CMK (cell line): Measurements from ENCODE around the gene TSACC.

Experiments
- DNase-seq: peaks from one replicate; pipeline ENCODE4 v3.0.0-alpha.2; 2010; ENCODE audit warnings: low read depth

Gene TSACC

DNA sequence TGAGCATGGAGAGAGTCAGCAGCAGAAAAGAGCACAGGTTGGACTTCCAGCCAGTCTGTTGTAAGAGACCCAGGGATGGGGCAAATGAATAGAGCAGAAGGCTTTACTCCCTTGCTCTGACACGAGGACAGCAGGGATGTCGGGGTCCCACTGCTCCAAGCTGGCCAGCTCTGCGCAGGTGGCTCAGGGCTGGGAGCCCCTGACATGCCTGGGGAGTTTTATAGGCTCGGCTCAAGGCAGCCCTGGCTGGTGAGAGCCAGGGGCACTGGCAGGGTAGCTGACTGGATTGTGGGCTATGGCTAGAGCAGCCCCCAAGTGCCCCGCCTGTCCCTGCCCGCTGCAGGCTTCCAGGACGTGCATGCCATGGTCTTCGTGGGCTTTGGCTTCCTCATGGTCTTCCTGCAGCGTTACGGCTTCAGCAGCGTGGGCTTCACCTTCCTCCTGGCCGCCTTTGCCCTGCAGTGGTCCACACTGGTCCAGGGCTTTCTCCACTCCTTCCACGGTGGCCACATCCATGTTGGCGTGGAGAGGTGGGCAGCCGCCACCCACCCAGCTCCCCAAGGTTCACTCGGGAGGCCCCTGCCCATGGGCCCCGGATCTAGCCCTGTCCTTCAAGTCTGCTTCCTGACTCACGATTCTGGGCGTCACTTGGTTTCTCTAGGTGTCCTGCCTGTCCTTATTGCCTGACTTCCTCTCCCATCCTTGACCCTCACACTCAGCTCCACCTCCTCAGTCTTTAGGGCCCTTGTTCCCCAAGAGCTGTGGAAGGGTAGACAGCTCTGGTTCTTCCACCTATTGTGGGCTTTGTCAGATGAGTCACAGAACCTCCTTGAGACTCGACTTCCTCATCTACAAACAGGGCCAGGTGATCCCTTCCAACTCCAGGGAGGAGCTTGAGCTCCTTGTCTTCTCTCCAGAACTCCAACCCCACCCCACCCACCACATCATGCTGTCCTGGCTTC lies 38.9 kb downstream of the TSACC start:
- no peak for DNase-seq

DNA sequence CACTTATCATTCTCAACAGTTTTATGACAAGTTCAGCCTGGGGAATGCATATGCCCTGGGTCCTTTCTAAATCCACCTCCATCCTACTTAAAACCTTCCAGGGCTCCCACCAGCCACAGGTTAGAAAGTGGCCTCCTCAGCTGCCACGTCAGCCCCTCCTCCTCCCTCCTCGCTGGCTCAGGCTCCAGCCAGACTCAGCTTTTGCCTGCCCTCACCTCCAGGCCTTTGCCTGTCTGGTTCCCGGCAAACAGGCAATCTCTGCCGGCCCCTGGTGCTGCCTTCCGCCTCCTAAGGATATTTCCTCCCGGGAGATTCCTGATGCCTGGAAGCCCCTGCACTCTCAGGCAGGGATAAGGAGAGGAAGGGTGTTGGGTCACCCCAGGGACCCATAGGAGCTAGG lies 40.2 kb downstream of the TSACC start:
- DNase-seq, result no peak

- no peak for DNase-seq
Measured at GRCh38 chr1:156379420-156380165, 41.3 kb downstream of the TSACC start.

DNA sequence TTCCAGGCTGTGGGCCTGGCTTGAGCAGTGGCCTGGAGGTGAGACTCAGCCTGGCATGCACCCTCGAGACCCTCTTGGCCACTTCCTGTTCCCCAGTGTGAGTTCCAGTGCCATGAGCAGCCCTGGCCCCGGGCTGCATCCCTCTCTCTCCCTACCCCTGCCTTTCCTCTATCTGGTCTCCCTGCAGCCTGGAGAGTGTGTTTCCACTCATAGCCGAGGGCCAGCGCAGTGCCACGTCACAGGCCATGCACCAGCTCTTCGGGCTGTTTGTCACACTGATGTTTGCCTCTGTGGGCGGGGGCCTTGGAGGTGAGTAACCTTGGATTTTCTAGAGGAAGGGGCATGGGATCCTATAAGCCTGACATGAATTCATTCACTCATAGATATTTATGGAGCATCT lies 44.2 kb downstream of the TSACC start:
- no peak for DNase-seq

GRCh38 chr1:156383023-156383422 lies 44.7 kb downstream of the TSACC start:
- DNase-seq, result peak; percentile 25

- DNase-seq, result no peak
Measured at GRCh38 chr1:156384007-156384406, 45.7 kb downstream of the TSACC start.

- DNase-seq, result no peak
Measured at GRCh38 chr1:156384658-156385057, 46.3 kb downstream of the TSACC start.

GRCh38 chr1:156385534-156386031 lies 47.3 kb downstream of the TSACC start:
- DNase-seq, result peak; percentile 56

DNA sequence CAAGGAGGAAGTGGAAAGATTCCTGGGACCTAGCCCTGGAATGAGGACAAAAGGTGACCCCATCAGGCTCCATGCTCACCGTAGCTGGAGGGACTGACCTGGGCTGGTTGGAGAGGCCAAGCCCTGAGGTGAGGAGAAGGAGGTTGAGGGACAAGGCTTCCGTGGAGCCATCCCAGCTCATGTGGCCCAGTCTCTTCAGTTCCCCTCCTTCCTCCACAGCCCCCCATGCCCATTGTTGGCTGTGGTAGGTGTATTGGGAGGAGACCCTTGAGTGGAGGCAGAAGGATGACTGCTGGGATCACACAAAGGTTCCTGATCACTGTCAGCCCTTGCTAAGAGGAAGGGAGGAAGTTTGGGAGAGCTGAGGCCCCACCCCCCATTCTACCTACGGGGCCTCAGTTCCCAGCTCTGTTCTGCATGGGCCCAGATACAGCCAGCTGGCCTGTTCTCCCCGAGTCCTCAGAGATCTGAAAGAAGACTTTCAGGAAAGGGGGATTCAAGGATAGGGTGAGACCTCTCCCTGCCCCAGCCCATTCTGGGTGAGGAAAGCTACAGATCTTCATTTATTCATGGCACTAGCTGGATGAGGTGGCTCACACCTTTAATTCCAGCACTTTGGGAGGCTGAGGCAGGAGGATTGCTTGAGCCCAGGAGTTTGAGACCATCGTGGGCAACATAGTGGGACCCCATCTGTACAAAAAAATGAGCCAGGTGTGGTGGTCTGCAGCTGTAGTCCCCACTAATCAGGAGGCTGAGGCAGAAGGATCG lies 48.0 kb downstream of the TSACC start:
- DNase-seq, result no peak

GRCh38 chr1:156386949-156387869 lies 48.9 kb downstream of the TSACC start:
- DNase-seq, result no peak

DNA sequence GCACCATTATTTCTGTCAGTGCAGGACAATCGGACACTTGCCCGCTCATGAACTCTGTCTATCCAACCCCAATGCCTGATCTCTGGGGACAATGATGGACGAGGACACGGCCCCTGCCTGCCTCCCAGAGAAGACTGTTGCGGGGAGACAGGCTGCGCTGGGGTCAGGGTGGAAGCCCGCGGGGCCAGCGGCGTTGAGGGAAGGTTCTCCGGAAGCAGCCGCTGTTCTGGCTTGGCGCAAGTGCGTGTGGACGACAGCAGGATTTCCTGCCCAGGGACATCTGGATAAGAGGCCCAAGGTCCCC lies 49.5 kb downstream of the TSACC start:
- DNase-seq, result no peak

- DNase-seq, result no peak
Measured at GRCh38 chr1:156388174-156389137, 50.1 kb downstream of the TSACC start.

- no peak for DNase-seq
Measured at GRCh38 chr1:156389311-156389710, 51.0 kb downstream of the TSACC start.

DNA sequence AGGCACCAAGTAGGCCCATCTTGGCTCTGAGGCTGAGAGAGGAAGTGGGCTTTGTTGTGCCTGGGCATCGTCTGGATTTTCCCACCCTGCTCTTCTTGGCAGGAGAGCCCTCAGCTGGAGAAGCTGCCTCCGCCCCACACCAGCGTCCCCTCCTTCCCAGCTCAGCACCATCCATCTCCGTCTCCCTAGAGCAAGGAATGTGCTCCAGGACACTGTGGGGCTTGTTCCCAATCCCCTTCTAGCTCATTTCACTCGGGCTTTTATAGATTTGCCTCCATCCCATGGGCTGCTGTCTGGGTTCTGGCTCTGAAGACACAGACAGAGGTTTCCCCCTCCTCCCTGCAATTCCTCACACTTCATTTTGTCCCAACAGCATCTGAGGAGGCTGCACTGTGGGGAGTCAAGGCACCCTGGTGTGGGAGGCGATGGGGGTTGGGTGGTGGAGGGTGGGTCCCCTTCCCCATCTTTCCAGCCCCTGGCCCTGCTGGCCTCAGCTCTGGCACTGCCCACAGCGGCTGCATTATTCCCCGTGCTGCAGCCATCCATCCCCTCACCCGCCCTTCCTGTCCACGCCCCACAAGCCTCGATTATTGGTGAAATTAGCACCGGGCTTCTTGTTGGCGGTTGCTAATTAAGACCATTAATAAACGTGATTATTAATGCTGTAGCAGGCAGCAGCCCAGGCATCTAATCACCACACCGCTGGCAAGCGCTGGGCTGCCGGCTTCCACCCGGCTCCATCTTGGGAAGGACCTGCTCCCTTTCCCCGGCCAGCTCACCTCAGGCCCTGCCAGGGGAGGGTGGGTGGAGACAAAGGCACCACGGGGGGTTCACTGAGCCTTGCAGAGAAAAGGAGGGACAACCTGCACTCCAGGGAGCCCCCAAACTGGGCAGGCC lies 52.4 kb downstream of the TSACC start:
- DNase-seq, result no peak

- DNase-seq, result no peak
Measured at GRCh38 chr1:156391366-156391677, 53.0 kb downstream of the TSACC start.

GRCh38 chr1:156391701-156392100 lies 53.4 kb downstream of the TSACC start:
- DNase-seq, result no peak

- DNase-seq, result no peak
Measured at GRCh38 chr1:156392452-156392853, 54.1 kb downstream of the TSACC start.

- DNase-seq, result no peak
Measured at GRCh38 chr1:156393095-156393494, 54.8 kb downstream of the TSACC start.

DNA sequence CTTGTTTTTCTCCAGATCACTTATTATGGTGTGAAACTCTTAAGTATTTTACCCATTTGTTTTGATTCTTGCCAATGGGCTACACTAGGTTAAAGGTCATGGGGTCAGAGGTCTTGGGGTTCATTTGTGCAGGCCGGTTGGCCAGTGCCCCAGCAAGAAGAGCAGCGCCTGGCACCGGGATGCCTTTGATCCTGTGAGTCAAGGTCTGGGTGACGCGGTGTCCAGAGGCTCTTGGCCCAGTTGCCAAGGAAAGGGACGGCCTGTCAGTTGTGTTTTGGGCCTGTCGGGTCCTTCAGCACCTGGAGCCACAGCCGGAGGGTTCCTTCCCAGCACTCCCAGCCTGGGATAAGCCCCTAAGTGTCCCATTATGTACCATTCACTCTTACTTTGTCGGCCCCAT lies 55.8 kb downstream of the TSACC start:
- no peak for DNase-seq
